H4 (cell line): ENCODE measurements around the gene ZNF451. TPM values are rescaled to one million over a fixed set of nuclear protein-coding genes. Genes with fewer than 3 reads are reported as not detected.

Source experiments
- DNase-seq: peaks from one replicate; pipeline ENCODE4 v3.0.0-alpha.2; 2015; ENCODE audit warnings: low spot score
- total RNA-seq: library from RNA; depleted of rRNA; stranded (reverse); fragments of >200 nt; shearing (Covaris generic); gene quantifications from 2 replicates; pipeline ENCODE4 v1.2.3, GENCODE V29; 2014

The ZNF451 gene
- total RNA-seq, 1 experiment from 2014 or later, result 26.2 TPM

- DNase-seq, result no peak
Observed at GRCh38 chr6:57159127-57159526, 69.1 kb downstream of the ZNF451 start.

DNA sequence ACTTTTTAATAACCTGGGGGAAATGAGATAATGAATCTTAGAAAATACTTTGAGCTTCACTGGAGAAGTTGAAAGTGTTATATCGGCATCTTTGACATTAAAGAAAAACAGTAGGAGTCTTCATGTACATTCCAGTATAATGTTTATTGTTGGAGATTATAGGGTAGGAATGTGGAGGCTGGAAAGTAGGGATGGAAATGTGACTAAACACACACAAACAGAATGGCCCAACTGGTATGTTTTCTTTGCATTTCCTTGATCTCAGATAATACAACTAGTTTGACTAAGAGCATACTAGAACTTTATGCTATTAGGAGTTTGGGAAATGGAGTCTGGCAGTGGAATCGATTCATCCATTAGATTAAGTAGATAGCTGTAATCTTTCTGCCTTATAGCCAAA is 72.0 kb downstream of the ZNF451 start:
- no peak for DNase-seq

DNA sequence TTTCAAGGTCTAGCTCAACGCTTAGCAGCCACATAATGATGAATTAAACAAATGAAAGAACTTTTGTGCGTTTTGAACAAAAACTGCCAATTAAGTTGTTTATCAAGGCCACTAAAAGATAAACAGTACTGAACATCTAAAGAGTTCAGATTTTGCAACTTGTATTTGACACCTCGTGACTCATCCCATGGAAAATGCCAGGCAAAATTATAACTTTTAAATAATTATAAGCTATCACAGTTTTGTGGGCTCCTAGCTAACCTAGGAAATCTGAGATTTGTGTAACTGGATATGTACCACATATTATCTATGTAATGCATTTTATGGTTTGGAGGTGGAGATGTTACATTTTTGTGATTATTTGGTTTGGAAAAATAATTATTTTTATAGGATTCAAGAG is 72.5 kb downstream of the ZNF451 start:
- DNase-seq, result no peak

DNA sequence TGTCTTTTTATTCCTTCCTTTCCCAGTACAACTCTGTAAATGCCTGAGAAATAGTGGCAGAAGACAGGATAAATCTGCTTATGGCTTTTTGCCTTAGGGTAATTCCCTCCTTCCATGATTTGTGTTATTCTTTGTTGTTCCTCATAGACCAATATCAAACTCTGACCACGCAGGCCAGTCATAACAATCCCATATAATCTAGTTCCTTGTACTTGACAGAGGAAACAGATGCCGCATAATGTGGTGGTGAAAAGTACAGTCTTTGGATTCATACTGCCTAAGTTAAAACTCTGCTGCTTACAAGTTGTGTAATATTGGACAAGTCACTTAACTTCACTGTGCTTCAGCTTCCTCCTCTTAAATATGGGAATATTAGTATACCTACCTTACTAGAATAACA is 74.0 kb downstream of the ZNF451 start:
- no peak for DNase-seq

DNA sequence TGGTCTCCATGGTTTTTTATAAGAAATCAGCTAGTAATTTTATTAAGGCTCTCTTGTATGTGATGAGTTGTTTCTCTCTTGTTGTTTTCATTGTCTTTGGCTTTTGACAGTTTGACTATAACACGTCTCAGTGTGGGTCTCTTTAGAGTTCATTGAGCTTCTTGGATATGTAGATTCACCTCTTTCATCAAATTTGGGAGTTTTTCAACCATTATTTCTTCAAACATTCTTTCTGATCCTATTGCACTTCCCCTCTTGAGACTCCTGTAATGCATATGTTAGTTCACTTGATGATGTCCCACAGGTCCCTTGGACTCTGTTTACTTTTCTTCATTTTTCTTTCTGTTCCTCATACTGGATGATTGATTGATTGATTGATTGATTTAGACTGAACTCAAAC is 75.1 kb downstream of the ZNF451 start:
- no peak for DNase-seq

DNA sequence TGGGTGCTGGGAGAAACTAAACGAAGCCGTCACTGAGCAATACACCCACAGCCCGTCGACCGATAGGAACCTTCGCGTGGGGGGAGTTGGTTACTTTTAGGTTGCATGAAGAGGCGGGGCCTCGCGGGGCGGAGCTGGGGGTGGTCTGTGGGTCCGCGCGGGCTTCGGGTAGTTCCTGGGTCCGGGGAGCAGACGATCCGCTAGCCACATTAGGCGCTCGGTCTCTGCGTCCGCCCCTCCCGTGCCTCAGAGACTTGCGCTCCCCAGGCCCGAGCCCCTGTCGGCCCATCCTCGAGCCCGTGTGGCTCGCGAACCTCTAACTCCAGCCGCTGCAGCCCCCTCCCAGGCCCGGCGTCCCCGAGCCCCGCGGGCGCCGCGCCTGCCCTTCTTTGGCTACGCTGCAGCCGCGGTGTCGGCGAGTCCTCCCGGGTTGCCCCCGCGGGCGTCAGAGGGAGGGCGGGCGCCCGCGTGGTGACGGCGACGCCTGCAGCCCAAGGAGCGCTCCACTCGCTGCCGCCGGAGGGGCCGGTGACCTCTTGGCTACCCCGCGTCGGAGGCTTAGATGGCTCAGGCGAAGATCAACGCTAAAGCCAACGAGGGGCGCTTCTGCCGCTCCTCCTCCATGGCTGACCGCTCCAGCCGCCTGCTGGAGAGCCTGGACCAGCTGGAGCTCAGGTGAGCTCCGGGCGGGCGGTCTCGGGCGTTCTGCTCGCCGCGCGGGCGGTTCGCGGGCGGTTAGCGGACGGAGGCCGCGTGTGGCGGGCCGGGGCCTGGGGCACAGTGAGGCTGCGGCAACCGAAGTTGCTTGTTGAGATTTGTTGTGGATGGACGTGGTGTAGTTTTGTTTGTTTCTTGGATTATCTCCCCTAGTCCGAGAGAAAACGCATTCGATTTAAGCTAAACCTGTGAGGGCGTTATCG is 82.4 kb downstream of the ZNF451 start, which contains the start of gene BAG2:
BAG2 (plus strand) TSS at position 191 of the 920 bp plus-strand sequence; CDS start at position 563, 372 bp downstream.
- peak; percentile 83 for DNase-seq

- peak; percentile 23 for DNase-seq
Observed at GRCh38 chr6:57173056-57173885, 83.3 kb downstream of the ZNF451 start.

- peak; percentile 82 for DNase-seq
Observed at GRCh38 chr6:57173886-57174510, 84.0 kb downstream of the ZNF451 start.

GRCh38 chr6:57174511-57174907 is 84.5 kb downstream of the ZNF451 start:
- DNase-seq, result no peak

GRCh38 chr6:57177545-57178265 is 87.7 kb downstream of the ZNF451 start:
- DNase-seq, result no peak

DNA sequence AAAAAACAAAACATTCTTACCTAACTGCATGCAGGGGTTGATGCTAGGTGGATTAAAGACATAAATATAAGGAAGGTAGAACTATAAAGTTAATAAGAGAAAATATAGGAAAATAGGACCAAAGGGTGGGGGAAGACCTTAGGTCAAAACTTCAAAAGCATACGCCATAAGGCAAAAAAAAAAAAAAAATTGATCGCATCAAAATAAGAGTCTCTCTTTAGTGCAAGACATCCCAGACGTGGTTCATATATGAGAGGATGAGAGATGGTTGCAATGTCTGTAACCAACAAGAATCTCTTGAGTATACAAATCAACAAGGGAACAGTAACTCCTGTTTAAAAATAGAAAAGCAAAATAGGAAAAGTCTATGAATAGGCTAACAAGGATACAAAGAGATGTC is 90.6 kb downstream of the ZNF451 start:
- DNase-seq, result no peak

GRCh38 chr6:57182017-57182432 is 92.0 kb downstream of the ZNF451 start:
- DNase-seq, result no peak

- no peak for DNase-seq
Observed at GRCh38 chr6:57183336-57183735, 93.3 kb downstream of the ZNF451 start.

GRCh38 chr6:57190140-57190539 is 100.2 kb downstream of the ZNF451 start:
- DNase-seq, result peak; percentile 37

DNA sequence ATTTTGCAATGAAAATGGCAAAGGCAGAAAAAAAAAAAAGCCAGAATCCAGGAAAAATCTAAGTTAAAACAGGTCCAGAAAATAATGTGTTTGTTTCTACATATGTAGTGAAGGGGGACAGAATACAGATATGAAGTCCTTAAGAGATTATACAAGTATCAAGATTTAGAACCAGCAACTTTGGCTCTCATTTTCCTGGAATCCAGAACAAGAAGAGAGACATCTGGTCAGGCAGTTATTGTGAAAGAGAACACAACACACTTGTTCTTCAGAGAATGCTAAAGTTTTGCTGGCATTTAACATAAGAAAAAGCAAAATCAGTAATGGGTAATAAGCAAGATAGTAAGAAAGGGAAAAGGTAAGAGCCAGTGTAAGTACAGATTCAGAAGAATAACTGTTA is 103.2 kb downstream of the ZNF451 start:
- DNase-seq, result no peak

DNA sequence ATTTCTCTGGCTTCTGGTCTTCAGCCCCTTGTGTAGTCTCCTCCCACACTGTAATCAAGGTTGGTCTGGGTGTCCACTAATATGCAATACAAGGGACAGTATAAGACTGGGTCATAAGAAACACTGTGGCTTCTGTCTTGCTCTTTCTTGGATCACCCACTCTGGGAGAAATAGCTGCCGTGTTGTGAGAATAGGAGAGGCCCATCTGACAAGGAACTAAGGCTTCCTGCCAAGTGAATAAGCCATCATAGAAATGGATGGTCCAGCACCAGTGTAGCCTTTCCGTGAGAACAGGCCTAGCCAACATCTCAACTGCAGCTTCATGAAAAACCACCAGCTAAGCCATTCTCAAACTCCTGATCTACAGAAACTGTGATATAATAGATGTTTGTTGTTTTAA is 105.5 kb downstream of the ZNF451 start:
- no peak for DNase-seq

- DNase-seq, result peak; percentile 93
Observed at GRCh38 chr6:57198926-57199636, 109.1 kb downstream of the ZNF451 start.

DNA sequence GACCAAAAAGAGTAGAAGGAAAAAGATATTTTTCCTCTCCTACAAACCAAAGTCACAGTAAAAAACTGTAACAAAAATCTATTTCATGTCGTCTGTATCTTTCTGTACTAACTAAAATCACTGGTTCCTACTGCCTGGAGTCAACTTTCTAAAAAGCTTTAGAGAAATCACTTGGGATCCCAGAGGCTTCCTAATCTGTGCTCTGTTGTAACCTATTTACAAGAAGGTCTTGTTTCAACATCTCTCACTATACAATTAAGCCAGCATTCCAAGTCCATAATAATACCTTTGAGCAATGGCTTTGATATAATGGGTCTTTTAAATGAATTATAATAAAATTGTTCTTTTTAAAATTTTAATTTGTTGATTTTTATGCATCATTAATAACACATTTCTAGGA is 111.7 kb downstream of the ZNF451 start:
- no peak for DNase-seq

DNA sequence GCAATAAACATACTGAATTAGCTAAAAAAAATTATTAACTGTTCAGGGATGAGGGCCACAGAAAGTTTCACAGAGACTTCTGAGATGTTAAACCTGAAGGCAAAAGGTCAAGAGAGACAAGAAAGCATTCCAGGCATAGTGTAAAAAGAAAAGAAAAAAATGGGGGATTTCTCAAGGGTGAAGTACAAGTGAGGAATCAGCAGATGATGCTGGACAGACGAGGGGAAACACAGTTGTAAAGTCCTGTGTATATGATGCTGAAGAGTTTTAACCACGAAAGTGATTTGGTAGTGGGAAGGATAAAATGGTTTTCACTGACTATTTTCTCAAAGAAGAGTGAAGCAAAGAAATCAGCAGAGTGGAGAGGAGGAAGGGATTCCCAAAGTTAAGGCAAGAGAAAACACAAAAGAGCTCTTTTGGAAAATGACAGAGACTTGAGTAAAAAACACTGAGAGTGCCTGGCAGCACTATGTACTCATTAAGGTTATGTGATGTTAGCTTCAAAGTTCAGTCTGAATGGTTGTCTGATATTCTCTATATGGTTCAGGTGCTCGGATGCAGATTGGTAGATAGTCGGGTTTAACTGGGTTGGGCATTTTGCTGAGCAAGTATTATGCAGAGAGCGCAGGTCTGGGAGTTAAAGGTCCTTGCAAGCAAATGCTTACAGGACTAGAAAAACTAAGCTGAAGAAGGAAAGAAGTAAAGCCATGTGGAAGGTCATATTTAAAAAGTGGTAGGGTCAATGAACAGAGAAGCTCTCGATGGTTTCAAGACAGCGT is 115.8 kb downstream of the ZNF451 start:
- no peak for DNase-seq

GRCh38 chr6:57207141-57207540 is 117.2 kb downstream of the ZNF451 start:
- DNase-seq, result peak; percentile 69
